Thoracic aorta (tissue), 2 donors: ENCODE results near the gene APH1A. TPM values are rescaled to one million over a fixed set of nuclear protein-coding genes. Genes with fewer than 3 reads are reported as not detected.
A peak's percentile ranks its signal among the peaks of the same experiment; 100 is the strongest.

ENCODE experiments used
- ATAC-seq: fragments of 150-250 bp; one replicate; pipeline ENCODE4 v1.8.0; 2017; ENCODE audit warnings: low read depth; ENCODE audit not compliant: insufficient number of reproducible peaks, low FRiP score
- DNase-seq: peaks from one replicate; pipeline ENCODE4 v3.0.0-alpha.2; 2020; ENCODE audit warnings: low spot score
- H3K27ac ChIP-seq, 2 donors: fragments of 200-600 bp; sonication (generic); 1 replicate in 1 of 2; 2 replicates in 1 of 2; pipeline ENCODE4 v1.5.1; 2016; ENCODE audit warnings: mild to moderate bottlenecking in 2 of 2, moderate library complexity in 2 of 2
- H3K27me3 ChIP-seq: fragments of 200-600 bp; sonication (generic); replicated peaks from 2 replicates; pipeline ENCODE4 v1.6.0; 2016; ENCODE audit warnings: mild to moderate bottlenecking; ENCODE audit not compliant: insufficient read depth
- H3K36me3 ChIP-seq: fragments of 200-600 bp; sonication (generic); one replicate; pipeline ENCODE4 v1.5.1; 2016
- H3K4me1 ChIP-seq, 2 donors: fragments of 200-600 bp; sonication (generic); 1 replicate in 1 of 2; 2 replicates in 1 of 2; pipeline versions ENCODE4 v1.5.1 to v1.6.0; 2016; ENCODE audit warnings: low read depth in 2 of 2, mild to moderate bottlenecking in 1 of 2; ENCODE audit not compliant: control insufficient read depth in 1 of 2
- H3K4me3 ChIP-seq: fragments of 200-600 bp; sonication (generic); 2 replicates; pipeline ENCODE4 v1.5.1; 2016; ENCODE audit warnings: mild to moderate bottlenecking
- H3K9me3 ChIP-seq: fragments of 200-600 bp; sonication (generic); 2 replicates; pipeline ENCODE4 v1.5.1; 2016
- CTCF ChIP-seq: fragments of 200-600 bp; sonication (generic); IDR thresholded peaks from one replicate; pipeline ENCODE4 v1.5.1; 2019; ENCODE audit warnings: antibody characterized with exemption
- total RNA-seq, 2 donors: library from RNA; depleted of rRNA; stranded (reverse); fragments of >200 nt; gene quantifications; one replicate each; pipeline versions ENCODE4 v1.1.0 to v1.2.3, GENCODE V29; 2016

The APH1A gene
- total RNA-seq, 2 donors from 2014 or later = 77.5 to 84.5 TPM

GRCh38 chr1:150288382-150288781, 19.6 kb upstream of the APH1A start:
- peaks cover 5% of the 10 kb centered on the region for H3K36me3 ChIP-seq
- H3K4me1 ChIP-seq = peaks cover 5 to 6% of the 10 kb centered on the region in 2 donors
- no peak for TF ChIP-seq CTCF
- no peak overlapping the region for H3K27ac ChIP-seq
- no peaks in the 10 kb centered on the region for H3K9me3 ChIP-seq
- DNase-seq (no peak), ATAC-seq (no peak)
- no peak overlapping the region for H3K4me3 ChIP-seq
- H3K27me3 ChIP-seq = no peaks in the 10 kb centered on the region

- Histone ChIP-seq H3K9me3 (no peaks in the 10 kb centered on the region), H3K27ac (peak overlapping the region; percentile 96 to 97), H3K27me3 (no peaks in the 10 kb centered on the region), H3K4me1 (peaks cover 10 to 22% of the 10 kb centered on the region in 2 donors), H3K4me3 (peak overlapping the region; percentile 77), H3K36me3 (peaks cover 5% of the 10 kb centered on the region)
- no peak for DNase-seq
- TF ChIP-seq CTCF = no peak
- no peak for ATAC-seq
Observed at GRCh38 chr1:150283260-150283659, 14.4 kb upstream of the APH1A start.

- peak; percentile 8 for ATAC-seq
- no peak for DNase-seq
- peaks cover 10 to 22% of the 10 kb centered on the region in 2 donors for H3K4me1 ChIP-seq
- TF ChIP-seq CTCF = no peak
- H3K27ac ChIP-seq = peak overlapping the region; percentile 96 to 97
- no peaks in the 10 kb centered on the region for H3K9me3 ChIP-seq
- peaks cover 5% of the 10 kb centered on the region for H3K36me3 ChIP-seq
- peak overlapping the region; percentile 77 for H3K4me3 ChIP-seq
- no peaks in the 10 kb centered on the region for H3K27me3 ChIP-seq
Observed at GRCh38 chr1:150282558-150282958, 13.7 kb upstream of the APH1A start.

- no peaks in the 10 kb centered on the region for H3K9me3 ChIP-seq
- peak within 1 kb of the TSS; percentile 96 to 97 for H3K27ac ChIP-seq
- TF ChIP-seq CTCF = no peak
- peak within 1 kb of the TSS; percentile 77 for H3K4me3 ChIP-seq
- DNase-seq = peak; percentile 97
- peak; percentile 99 for ATAC-seq
- no peaks in the 10 kb centered on the region for H3K27me3 ChIP-seq
- H3K4me1 ChIP-seq = peaks cover 10 to 22% of the 10 kb centered on the region in 2 donors
- peaks cover 5% of the 10 kb centered on the region for H3K36me3 ChIP-seq
Observed at GRCh38 chr1:150281758-150282557, 13.1 kb upstream of the APH1A start, which contains the start of gene CIART. Gene CIART (plus strand): TSS chr1:150282554. CDS start chr1:150283268, 714 bp downstream.

- ATAC-seq (peak; percentile 29), DNase-seq (peak; percentile 42)
- TF ChIP-seq CTCF = peak; percentile 68
- H3K36me3 ChIP-seq = peaks cover under 1% of the 10 kb centered on the region
- H3K4me1 ChIP-seq = peaks cover 10 to 22% of the 10 kb centered on the region in 2 donors
- H3K4me3 ChIP-seq = peak overlapping the region; percentile 77
- H3K27me3 ChIP-seq = no peaks in the 10 kb centered on the region
- H3K27ac ChIP-seq = peak overlapping the region; percentile 96 to 97
- no peaks in the 10 kb centered on the region for H3K9me3 ChIP-seq
Observed at GRCh38 chr1:150281221-150281757, 12.5 kb upstream of the APH1A start.
